ENCODE measurements around the gene RAD51B. TPM values are rescaled to one million over a fixed set of nuclear protein-coding genes. Genes with fewer than 3 reads are reported as not detected.
A peak's percentile ranks its signal among the peaks of the same experiment; 100 is the strongest.

The RAD51B gene
- total RNA-seq, 5 donors from 2014 or later (not counting 1 experiment from before 2014, with no cell fraction given) = 25.4 to 47.9 (median 30.0) TPM

DNA sequence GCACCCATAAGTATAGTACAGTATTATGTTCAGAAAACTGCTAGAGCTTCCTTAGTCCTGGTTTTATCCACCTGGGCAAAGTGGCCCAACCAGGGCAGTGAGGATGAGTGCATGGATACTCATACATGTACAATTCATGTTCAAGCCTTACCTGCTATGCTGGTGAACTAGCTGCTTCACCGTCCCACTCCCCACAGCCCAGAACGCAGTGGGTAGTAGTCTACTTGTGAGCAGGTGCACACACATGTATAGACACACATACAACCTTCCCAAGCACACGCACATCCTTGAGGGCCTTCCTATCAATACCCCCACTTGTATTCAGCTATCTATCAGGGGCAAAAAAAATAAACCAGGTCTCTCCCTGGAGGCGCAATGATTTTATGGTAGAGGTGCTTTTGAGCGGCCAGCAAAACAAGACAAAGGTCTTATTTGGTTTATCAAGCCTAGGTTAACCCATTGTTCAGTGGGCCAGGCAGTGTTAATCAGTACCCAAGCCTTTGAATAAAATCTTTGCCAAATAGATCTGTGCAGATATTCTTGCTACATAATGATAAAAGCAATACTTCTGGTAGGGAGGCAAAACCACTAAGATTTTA is 903.5 kb downstream of the RAD51B start:
- Histone ChIP-seq H3K36me3 (ENCODE audit: control insufficient read depth in 2 of 2, extremely low read depth in 1 of 2, insufficient read depth in 1 of 2, low read length in 1 of 2) (no peaks in the 10 kb centered on the region), H3K27ac (ENCODE audit: low read length) (no peak overlapping the region), H3K27me3 (replicated peaks in 1 of 2; ENCODE audit: control insufficient read depth in 2 of 2, extremely low read depth in 1 of 2, insufficient read depth in 2 of 2, low read length in 1 of 2) (no peaks in the 10 kb centered on the region), H3K9me3 (no peaks in the 10 kb centered on the region), H3K4me1 (ENCODE audit: control insufficient read depth in 1 of 2, extremely low read depth in 1 of 2, insufficient read depth in 2 of 2, low read length in 2 of 2) (peaks cover 3 to 6% of the 10 kb centered on the region in 2 experiments), H3K4me3 (ENCODE audit: control insufficient read depth in 1 of 2, extremely low read depth in 1 of 2, low read length in 1 of 2) (no peak overlapping the region)
- Mint-ChIP-seq H3K27me3 (no peaks in the 10 kb centered on the region), H3K27ac (no peak overlapping the region), H3K4me3 (no peak overlapping the region), H3K36me3 (no peaks in the 10 kb centered on the region), H3K9me3 (peaks cover 0 to 17% (median 4%) of the 10 kb centered on the region in 3 donors), H3K4me1 (peaks cover 19 to 26% (median 24%) of the 10 kb centered on the region in 3 donors)
- 100% methylated on average over 2 of the region's 5 CpGs for WGBS (ENCODE audit: insufficient coverage)
- ChIA-PET POLR2A (no interaction called here), CTCF (interaction anchor here in 1 of 2 donors (0.5 kb wide), 1 partner anchor 70 kb away, joined by 3 read pairs; the partner anchor contains the start of gene ZFP36L1)
- no peak for ATAC-seq (replicated peaks in 1 of 4)
- DNase-seq = no peak

DNA sequence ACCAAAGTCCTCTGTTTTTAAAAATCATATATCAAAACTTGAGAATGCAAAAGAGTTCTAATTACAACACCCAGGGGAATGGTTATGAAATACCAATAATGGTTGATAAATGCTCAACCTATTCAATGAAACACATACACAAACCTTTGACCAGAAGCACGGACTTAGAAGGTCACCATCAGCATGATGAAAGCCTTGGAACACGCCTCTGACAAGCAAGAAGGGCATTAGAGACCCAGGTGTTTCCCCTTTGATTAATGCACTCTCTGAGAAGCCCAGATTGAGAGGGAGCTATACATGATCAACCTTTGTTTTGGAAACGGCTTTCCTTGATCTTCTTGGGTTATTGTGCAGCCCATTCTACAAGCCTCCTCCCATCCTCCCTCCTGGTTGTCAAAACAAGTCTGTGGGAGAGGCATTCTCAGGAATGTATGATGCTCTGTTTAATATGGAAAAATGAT is 904.3 kb downstream of the RAD51B start:
- Mint-ChIP-seq H3K4me3 (no peak overlapping the region), H3K4me1 (peaks cover 19 to 30% (median 21%) of the 10 kb centered on the region in 3 donors), H3K27ac (no peak overlapping the region), H3K36me3 (no peaks in the 10 kb centered on the region), H3K9me3 (peaks cover 0 to 17% (median 4%) of the 10 kb centered on the region in 3 donors), H3K27me3 (no peaks in the 10 kb centered on the region)
- DNase-seq = no peak
- Histone ChIP-seq H3K4me3 (ENCODE audit: control insufficient read depth in 1 of 2, extremely low read depth in 1 of 2, low read length in 1 of 2) (no peak overlapping the region), H3K27ac (ENCODE audit: low read length) (no peak overlapping the region), H3K27me3 (replicated peaks in 1 of 2; ENCODE audit: control insufficient read depth in 2 of 2, extremely low read depth in 1 of 2, insufficient read depth in 2 of 2, low read length in 1 of 2) (no peaks in the 10 kb centered on the region), H3K36me3 (ENCODE audit: control insufficient read depth in 2 of 2, extremely low read depth in 1 of 2, insufficient read depth in 1 of 2, low read length in 1 of 2) (no peaks in the 10 kb centered on the region), H3K4me1 (ENCODE audit: control insufficient read depth in 1 of 2, extremely low read depth in 1 of 2, insufficient read depth in 2 of 2, low read length in 2 of 2) (peaks cover under 1 to 3% of the 10 kb centered on the region in 2 experiments), H3K9me3 (no peaks in the 10 kb centered on the region)
- ChIA-PET POLR2A (no interaction called here), CTCF (no interaction called here)
- 67% methylated on average over 1 of the region's 3 CpGs for WGBS (ENCODE audit: insufficient coverage)
- ATAC-seq (replicated peaks in 1 of 4) = no peak

DNA sequence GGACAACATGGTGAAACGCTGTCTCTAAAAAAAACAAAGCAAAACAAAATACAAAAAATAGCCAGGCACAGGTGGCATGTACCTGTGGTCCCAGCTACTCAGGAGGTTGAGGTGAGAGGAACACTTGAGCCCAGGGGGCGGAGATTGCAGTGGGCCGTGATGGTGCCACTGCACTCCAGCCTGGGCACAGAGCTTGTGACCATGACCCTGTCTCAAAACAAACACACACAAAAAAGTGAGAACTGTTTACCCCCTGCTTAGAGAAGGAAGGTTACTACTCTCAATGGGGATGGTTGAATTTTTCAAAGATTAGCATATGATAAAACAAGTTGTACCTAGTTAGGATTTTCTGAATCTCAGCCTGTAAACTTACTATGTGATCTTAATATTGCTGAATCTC is 905.3 kb downstream of the RAD51B start:
- Histone ChIP-seq H3K9me3 (no peaks in the 10 kb centered on the region), H3K27me3 (replicated peaks in 1 of 2; ENCODE audit: control insufficient read depth in 2 of 2, extremely low read depth in 1 of 2, insufficient read depth in 2 of 2, low read length in 1 of 2) (no peaks in the 10 kb centered on the region), H3K4me1 (ENCODE audit: control insufficient read depth in 1 of 2, extremely low read depth in 1 of 2, insufficient read depth in 2 of 2, low read length in 2 of 2) (no peaks in the 10 kb centered on the region), H3K4me3 (ENCODE audit: control insufficient read depth in 1 of 2, extremely low read depth in 1 of 2, low read length in 1 of 2) (no peak overlapping the region), H3K36me3 (ENCODE audit: control insufficient read depth in 2 of 2, extremely low read depth in 1 of 2, insufficient read depth in 1 of 2, low read length in 1 of 2) (no peaks in the 10 kb centered on the region), H3K27ac (ENCODE audit: low read length) (no peak overlapping the region)
- ATAC-seq (replicated peaks in 1 of 4) (no peak), DNase-seq (no peak)
- WGBS (ENCODE audit: insufficient coverage) = no CpG with 5 or more reads among the region's 3 CpGs
- ChIA-PET POLR2A (interaction anchor here in 1 of 2 donors (0.6 kb wide), 1 partner anchor 95 kb away, joined by 3 read pairs; no protein-coding TSS in a partner anchor), CTCF (no interaction called here)
- H3K36me3 Mint-ChIP-seq = no peaks in the 10 kb centered on the region
- peaks cover 15 to 28% (median 16%) of the 10 kb centered on the region in 3 donors for H3K4me1 Mint-ChIP-seq
- no peak overlapping the region for H3K27ac Mint-ChIP-seq
- no peaks in the 10 kb centered on the region for H3K27me3 Mint-ChIP-seq
- no peak overlapping the region for H3K4me3 Mint-ChIP-seq
- H3K9me3 Mint-ChIP-seq = peaks cover 0 to 9% (median 2%) of the 10 kb centered on the region in 3 donors

DNA sequence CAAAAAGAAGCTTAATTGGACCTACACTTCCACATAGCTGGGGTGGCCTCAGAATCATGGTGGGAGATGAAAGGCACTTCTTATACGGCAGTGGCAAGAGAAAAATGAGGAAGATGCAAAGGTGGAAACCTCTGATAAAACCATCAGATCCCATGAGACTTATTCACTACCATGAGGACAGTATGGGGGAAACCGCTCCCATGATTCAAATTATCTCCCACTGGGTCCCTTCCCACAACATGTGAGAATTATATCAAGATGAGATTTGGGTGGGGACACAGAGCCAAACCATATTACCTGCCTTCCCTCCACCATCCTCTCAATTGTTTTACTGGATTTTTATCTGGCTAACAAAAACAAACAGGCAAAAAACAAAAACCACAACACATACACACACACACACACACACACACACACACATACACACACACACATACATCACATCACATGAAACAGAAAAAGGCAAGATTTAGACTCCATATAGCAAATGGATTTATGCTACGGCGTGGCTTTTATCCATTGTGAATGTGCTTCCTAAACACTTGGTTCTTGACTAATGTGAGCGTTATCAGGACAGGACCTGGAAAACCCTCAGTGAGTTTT is 906.6 kb downstream of the RAD51B start:
- Histone ChIP-seq H3K27me3 (replicated peaks in 1 of 2; ENCODE audit: control insufficient read depth in 2 of 2, extremely low read depth in 1 of 2, insufficient read depth in 2 of 2, low read length in 1 of 2) (no peaks in the 10 kb centered on the region), H3K4me1 (ENCODE audit: control insufficient read depth in 1 of 2, extremely low read depth in 1 of 2, insufficient read depth in 2 of 2, low read length in 2 of 2) (peaks cover 0 to 4% of the 10 kb centered on the region in 2 experiments), H3K27ac (ENCODE audit: low read length) (no peak overlapping the region), H3K4me3 (ENCODE audit: control insufficient read depth in 1 of 2, extremely low read depth in 1 of 2, low read length in 1 of 2) (no peak overlapping the region), H3K9me3 (no peaks in the 10 kb centered on the region), H3K36me3 (ENCODE audit: control insufficient read depth in 2 of 2, extremely low read depth in 1 of 2, insufficient read depth in 1 of 2, low read length in 1 of 2) (no peaks in the 10 kb centered on the region)
- Mint-ChIP-seq H3K27me3 (no peaks in the 10 kb centered on the region), H3K4me1 (peaks cover 8 to 25% (median 13%) of the 10 kb centered on the region in 3 donors), H3K4me3 (no peak overlapping the region), H3K9me3 (no peaks in the 10 kb centered on the region), H3K27ac (no peak overlapping the region), H3K36me3 (no peaks in the 10 kb centered on the region)
- ChIA-PET POLR2A (interaction anchor here in 1 of 2 donors (0.6 kb wide), 1 partner anchor 1026 kb away, joined by 3 read pairs; no protein-coding TSS in a partner anchor), CTCF (no interaction called here)
- DNase-seq (no peak), ATAC-seq (replicated peaks in 1 of 4) (no peak)
- WGBS (ENCODE audit: insufficient coverage) = 100% methylated on average over 2 of the region's 5 CpGs

DNA sequence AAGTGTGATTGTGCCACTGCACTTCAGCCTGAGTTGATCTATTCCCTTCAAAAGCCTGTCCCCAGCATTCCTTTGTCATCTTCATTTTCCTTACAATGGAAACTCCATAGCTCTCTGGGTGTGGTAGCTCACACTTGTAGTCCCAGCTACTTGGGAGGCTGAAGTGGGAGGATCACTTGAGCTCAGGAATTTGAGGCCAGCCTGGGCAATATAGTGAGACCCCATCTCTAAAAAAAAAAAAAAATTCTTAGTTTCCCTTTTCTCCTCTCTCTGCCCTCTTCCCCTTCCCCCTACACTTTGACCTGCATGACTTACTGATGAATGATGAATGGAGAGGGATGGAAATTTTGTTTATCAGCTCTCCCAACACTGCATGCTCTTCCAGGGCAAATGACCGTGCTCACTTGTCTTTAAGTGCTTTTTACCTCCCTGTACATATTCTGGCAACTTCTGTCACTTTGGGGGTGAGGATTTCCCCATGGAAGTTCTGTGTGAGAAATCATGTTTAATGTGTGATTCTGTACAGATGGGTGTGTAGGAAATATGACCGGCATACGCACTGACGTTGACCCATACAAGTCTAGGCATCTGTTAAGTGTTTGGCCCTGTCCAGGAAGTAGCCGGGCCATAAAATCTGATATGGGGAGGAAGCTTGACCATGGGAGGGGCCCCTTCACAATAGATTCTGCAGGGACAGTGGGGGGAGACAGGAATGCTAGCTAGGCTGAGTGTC is 907.9 kb downstream of the RAD51B start:
- ChIA-PET POLR2A (no interaction called here), CTCF (interaction anchor here in 1 of 2 donors (0.6 kb wide), 1 partner anchor 61 kb away, joined by 3 read pairs; no protein-coding TSS in a partner anchor)
- ATAC-seq (replicated peaks in 1 of 4) (no peak), DNase-seq (no peak)
- no peaks in the 10 kb centered on the region for H3K27me3 ChIP-seq (replicated peaks in 1 of 2; ENCODE audit: control insufficient read depth in 2 of 2, extremely low read depth in 1 of 2, insufficient read depth in 2 of 2, low read length in 1 of 2)
- Mint-ChIP-seq H3K9me3 (no peaks in the 10 kb centered on the region), H3K36me3 (no peaks in the 10 kb centered on the region), H3K4me1 (peaks cover 8 to 25% (median 13%) of the 10 kb centered on the region in 3 donors), H3K4me3 (no peak overlapping the region), H3K27me3 (no peaks in the 10 kb centered on the region), H3K27ac (no peak overlapping the region)
- H3K4me1 ChIP-seq (ENCODE audit: control insufficient read depth in 1 of 2, extremely low read depth in 1 of 2, insufficient read depth in 2 of 2, low read length in 2 of 2) = peaks cover 0 to 4% of the 10 kb centered on the region in 2 experiments
- H3K36me3 ChIP-seq (ENCODE audit: control insufficient read depth in 2 of 2, extremely low read depth in 1 of 2, insufficient read depth in 1 of 2, low read length in 1 of 2) = no peaks in the 10 kb centered on the region
- 100% methylated on average over 4 of the region's 5 CpGs for whole genome bisulfite sequencing (ENCODE audit: insufficient coverage)
- no peak overlapping the region for H3K4me3 ChIP-seq (ENCODE audit: control insufficient read depth in 1 of 2, extremely low read depth in 1 of 2, low read length in 1 of 2)
- no peak overlapping the region for H3K27ac ChIP-seq (ENCODE audit: low read length)
- H3K9me3 ChIP-seq = no peaks in the 10 kb centered on the region

DNA sequence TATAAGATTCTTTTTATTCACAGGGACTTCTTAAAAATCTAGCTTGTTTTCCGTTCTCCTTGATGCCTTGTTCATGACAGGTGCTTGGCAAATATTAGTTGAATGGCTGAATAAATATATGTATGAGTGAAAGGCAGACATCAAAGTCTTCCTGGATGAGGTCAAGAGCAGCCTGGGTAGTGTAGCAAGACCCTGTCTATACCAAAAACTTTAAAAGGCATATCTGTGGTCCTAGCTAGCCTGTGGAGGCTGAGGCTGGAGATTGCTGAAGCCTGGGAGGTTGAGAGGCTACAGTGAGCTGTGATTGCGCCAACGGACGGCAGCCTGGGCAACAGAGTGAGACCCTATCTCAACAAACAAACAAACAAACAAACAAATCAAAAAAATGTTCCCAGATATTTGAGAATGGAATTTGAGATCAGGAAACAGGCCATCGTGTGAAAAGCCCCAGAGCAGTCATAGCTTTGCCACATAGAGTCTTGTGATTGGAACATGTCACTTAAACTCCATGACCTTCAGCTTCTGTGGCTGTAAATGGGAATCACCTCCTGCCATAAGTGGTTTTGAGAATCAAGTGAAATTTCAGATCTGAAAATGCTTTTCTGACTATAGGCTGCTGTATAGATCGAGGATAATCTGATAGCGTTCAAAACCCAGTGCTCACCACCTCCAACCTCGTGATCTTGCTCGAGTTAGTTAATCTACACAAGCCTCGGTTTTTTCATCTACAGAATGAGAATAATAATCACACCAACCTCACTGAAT is 908.9 kb downstream of the RAD51B start:
- H3K36me3 ChIP-seq (ENCODE audit: control insufficient read depth in 2 of 2, extremely low read depth in 1 of 2, insufficient read depth in 1 of 2, low read length in 1 of 2) = no peaks in the 10 kb centered on the region
- no peaks in the 10 kb centered on the region for H3K9me3 ChIP-seq
- no peaks in the 10 kb centered on the region for H3K36me3 Mint-ChIP-seq
- H3K4me1 Mint-ChIP-seq = peaks cover 15 to 31% (median 19%) of the 10 kb centered on the region in 3 donors
- ChIA-PET POLR2A (no interaction called here), CTCF (interaction anchor here (0.6 to 0.7 kb wide), 3 partner anchors 60 to 605 kb away, joined by 3 read pairs; no protein-coding TSS in a partner anchor)
- H3K4me3 ChIP-seq (ENCODE audit: control insufficient read depth in 1 of 2, extremely low read depth in 1 of 2, low read length in 1 of 2) = no peak overlapping the region
- ATAC-seq (replicated peaks in 1 of 4) = no peak
- no peak for DNase-seq
- no peak overlapping the region for H3K27ac Mint-ChIP-seq
- peaks cover 4 to 10% of the 10 kb centered on the region in 2 experiments for H3K4me1 ChIP-seq (ENCODE audit: control insufficient read depth in 1 of 2, extremely low read depth in 1 of 2, insufficient read depth in 2 of 2, low read length in 2 of 2)
- H3K27me3 ChIP-seq (replicated peaks in 1 of 2; ENCODE audit: control insufficient read depth in 2 of 2, extremely low read depth in 1 of 2, insufficient read depth in 2 of 2, low read length in 1 of 2) = no peaks in the 10 kb centered on the region
- WGBS (ENCODE audit: insufficient coverage) = 58% methylated on average over 2 of the region's 10 CpGs
- no peaks in the 10 kb centered on the region for H3K27me3 Mint-ChIP-seq
- H3K9me3 Mint-ChIP-seq = no peaks in the 10 kb centered on the region
- peak overlapping the region in 1 of 3 donors; percentile 26 for H3K4me3 Mint-ChIP-seq
- H3K27ac ChIP-seq (ENCODE audit: low read length) = no peak overlapping the region
